ENCODE data around the gene CEP170.
"Not testable (repeated sequence)": the region's sequence is repeated elsewhere in the genome, so short reads cannot be mapped to it uniquely, and the experiment has no call there.

Gene CEP170

GRCh38 chr1:243150906-243151305 lies 104.2 kb downstream of the CEP170 start:
- peak; percentile 50 for DNase-seq

GRCh38 chr1:243149120-243149519 lies 106.0 kb downstream of the CEP170 start:
- not testable (repeated sequence) for DNase-seq

- peak; percentile 15 for DNase-seq
Measured at GRCh38 chr1:243147351-243147750, 107.7 kb downstream of the CEP170 start.

GRCh38 chr1:243140498-243140897 lies 114.6 kb downstream of the CEP170 start:
- not testable (repeated sequence) for DNase-seq

DNA sequence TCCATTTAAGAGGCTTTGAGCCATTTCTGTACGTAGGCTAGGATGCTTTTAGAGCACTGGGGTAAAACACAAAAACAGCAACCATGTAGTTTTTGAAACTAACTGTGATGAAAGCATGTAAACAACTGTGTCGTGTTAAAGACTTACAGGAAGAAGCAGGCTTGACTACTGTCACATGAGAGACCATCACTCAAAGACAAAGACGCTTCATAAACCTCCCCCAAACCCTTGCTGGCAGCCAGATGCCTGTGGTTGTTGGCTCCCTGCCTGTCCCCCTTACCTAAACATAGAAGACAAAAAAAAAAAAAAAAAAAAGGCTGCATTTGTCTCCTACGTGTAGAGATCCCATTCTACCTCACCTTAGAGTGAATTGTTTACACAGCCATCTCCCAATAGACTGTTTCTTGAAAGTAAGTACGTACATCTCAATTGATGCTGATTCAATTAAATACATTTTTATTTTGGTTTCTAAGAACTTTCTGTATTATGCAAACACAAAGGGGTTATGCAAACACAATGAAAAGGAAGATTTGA lies 132.1 kb downstream of the CEP170 start:
- not testable (repeated sequence) for DNase-seq

- not testable (repeated sequence) for DNase-seq
Measured at GRCh38 chr1:243121939-243122338, 133.1 kb downstream of the CEP170 start.

DNA sequence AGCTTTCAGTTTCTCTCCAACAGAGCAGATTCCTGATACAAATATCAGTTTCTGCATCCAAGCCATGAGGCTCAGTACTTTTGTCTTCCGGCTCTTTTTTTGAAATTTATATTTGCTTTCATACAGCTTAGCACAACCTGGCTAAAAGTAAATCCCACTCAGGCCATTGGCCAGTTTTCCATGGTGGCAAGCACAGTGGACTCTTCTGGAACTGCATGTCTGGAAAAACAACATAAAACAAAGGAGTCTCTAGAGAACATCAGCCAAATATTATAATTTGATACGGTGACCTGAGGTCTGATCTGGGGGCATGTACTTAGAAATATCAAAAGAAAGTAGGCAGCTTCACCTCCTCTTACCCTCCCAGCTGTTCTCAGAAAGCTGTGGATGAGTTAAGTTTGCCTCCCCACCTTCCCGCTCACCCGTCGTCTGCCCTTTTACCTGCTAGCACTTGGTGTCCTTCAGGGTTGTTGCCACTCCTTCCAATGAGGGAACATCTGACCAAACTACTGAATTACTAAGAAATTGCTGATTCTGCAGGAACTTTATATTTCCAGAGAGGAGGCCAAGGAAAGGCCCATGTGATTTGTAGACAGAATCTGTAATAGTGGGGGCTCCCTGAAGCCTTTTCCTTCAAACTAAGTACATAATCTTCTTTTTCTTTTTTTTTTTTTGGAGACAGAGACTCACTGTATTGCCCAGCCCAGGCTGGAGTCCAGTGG lies 136.3 kb downstream of the CEP170 start:
- not testable (repeated sequence) for DNase-seq

- not testable (repeated sequence) for DNase-seq
Measured at GRCh38 chr1:243116187-243116586, 138.9 kb downstream of the CEP170 start.

GRCh38 chr1:243114769-243115168 lies 140.3 kb downstream of the CEP170 start:
- DNase-seq: not testable (repeated sequence)

DNA sequence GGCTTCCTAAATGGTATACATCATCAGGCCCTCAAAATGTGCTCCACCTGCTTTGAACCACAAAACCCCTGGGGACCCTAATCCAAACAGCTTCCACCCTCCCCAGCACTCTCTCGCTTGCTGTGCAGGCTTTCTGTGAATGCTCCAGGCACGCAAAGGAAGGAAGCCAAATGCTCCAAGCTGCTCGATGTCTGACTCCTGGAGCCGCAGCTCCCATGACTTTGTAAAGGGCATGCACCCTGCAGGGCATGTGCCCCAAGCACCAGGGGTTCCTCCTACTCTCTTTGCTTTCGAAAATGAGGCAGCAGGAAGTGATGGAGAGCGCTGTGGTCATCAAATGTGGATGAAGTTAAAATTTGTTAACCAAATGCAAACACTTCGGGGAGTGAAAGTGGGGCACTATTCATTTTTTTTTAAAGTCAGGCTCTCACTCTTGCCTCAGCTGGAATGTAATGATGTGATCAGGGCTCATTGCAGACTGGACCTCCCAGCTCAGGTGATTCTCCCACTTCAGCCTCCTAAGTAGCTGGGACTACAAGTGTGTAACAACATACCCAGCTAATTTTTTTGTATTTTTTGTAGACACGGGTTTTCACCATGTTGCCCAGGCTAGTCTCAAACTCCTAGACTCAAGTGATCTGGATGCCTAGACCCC lies 140.9 kb downstream of the CEP170 start:
- peak; percentile 21 for DNase-seq

- not testable (repeated sequence) for DNase-seq
Measured at GRCh38 chr1:243107171-243107570, 147.9 kb downstream of the CEP170 start.

- not testable (repeated sequence) for DNase-seq
Measured at GRCh38 chr1:243105652-243106332, 149.3 kb downstream of the CEP170 start.

DNA sequence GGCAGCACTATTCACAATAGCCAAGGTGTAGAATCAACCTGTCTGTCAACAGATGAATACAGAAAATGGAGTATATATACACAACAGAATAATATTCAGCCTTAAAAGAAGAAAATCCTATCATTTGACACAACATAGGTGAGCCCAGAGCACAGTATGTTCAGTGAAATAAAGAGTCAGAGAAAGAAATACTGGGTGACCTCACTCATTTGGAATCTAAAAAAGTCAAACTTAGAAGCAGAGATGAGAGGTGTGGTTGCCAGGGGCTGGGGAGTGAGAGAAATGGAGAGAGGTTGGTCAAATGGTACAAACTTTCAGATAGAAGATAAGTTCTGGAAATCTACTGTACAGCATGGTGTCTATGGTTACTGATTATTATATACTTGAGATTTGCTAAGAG lies 150.0 kb downstream of the CEP170 start:
- not testable (repeated sequence) for DNase-seq

GRCh38 chr1:243104452-243104851 lies 150.6 kb downstream of the CEP170 start:
- not testable (repeated sequence) for DNase-seq

- DNase-seq: peak; percentile 67
Measured at GRCh38 chr1:243101551-243102050, 153.5 kb downstream of the CEP170 start.

DNA sequence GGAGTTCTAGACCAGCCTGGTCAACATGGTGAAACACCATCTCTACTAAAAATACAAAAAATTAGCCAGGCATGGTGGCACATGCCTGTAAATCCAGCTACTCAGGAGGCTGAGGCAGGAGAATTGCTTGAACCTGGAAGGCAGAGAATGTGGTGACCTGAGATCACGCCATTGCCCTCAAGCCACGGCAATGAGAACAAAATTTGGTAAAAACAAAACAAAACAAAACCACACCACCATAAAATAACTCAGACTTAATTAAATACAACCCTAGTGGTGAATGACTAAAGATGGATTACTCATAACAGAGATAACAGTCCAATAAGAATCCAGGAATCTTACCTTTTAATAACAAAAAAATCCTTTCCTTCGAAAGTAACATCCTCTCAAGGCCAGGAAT lies 167.7 kb downstream of the CEP170 start:
- not testable (repeated sequence) for DNase-seq

All from activated CD4-positive, alpha-beta T cell treated with anti-CD3 and anti-CD28 coated beads, Interleukin-2, Interleukin-6, amounts not matched to agents 100 ng/mL and 50 ng/mL, durations not matched to agents 16 hours and 8 hours (primary cell).